Measurements from ENCODE around the gene FBLN1.

FBLN1 gene

DNA sequence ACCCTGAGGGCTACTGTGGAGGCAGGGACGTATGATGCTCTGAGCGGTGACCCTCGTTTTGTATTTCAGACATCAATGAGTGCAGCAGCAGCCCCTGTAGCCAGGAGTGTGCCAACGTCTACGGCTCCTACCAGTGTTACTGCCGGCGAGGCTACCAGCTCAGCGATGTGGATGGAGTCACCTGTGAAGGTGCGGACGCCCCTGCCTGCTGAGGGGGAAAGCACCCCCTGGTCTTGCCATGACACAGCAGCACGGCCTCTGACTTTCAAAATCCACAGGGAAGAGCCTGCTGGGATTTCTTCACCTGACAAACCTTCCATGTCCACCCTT is 44.3 kb downstream of the FBLN1 start:
- Mint-ChIP-seq H3K27ac (no peak overlapping the region), H3K9me3 (no peaks in the 10 kb centered on the region), H3K27me3 (ENCODE audit: low read depth) (no peaks in the 10 kb centered on the region), H3K4me3 (no peak overlapping the region), H3K36me3 (ENCODE audit: low read depth) (peaks cover 74% of the 10 kb centered on the region), H3K4me1 (peaks cover 11% of the 10 kb centered on the region)
- TF ChIP-seq, protein P1, sequence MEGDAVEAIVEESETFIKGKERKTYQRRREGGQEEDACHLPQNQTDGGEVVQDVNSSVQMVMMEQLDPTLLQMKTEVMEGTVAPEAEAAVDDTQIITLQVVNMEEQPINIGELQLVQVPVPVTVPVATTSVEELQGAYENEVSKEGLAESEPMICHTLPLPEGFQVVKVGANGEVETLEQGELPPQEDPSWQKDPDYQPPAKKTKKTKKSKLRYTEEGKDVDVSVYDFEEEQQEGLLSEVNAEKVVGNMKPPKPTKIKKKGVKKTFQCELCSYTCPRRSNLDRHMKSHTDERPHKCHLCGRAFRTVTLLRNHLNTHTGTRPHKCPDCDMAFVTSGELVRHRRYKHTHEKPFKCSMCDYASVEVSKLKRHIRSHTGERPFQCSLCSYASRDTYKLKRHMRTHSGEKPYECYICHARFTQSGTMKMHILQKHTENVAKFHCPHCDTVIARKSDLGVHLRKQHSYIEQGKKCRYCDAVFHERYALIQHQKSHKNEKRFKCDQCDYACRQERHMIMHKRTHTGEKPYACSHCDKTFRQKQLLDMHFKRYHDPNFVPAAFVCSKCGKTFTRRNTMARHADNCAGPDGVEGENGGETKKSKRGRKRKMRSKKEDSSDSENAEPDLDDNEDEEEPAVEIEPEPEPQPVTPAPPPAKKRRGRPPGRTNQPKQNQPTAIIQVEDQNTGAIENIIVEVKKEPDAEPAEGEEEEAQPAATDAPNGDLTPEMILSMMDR (IDR thresholded peaks at IDR 0.05; ENCODE audit: unreplicated experiment in 3 of 3) = no peak

GRCh38 chr22:45547731-45548130 is 45.0 kb downstream of the FBLN1 start:
- Mint-ChIP-seq H3K4me3 (no peak overlapping the region), H3K27me3 (ENCODE audit: low read depth) (no peaks in the 10 kb centered on the region), H3K27ac (no peak overlapping the region), H3K36me3 (ENCODE audit: low read depth) (peaks cover 77% of the 10 kb centered on the region), H3K9me3 (no peaks in the 10 kb centered on the region), H3K4me1 (peaks cover 18% of the 10 kb centered on the region)
- TF ChIP-seq, protein P1 (IDR thresholded peaks at IDR 0.05; ENCODE audit: unreplicated experiment in 3 of 3) = no peak

DNA sequence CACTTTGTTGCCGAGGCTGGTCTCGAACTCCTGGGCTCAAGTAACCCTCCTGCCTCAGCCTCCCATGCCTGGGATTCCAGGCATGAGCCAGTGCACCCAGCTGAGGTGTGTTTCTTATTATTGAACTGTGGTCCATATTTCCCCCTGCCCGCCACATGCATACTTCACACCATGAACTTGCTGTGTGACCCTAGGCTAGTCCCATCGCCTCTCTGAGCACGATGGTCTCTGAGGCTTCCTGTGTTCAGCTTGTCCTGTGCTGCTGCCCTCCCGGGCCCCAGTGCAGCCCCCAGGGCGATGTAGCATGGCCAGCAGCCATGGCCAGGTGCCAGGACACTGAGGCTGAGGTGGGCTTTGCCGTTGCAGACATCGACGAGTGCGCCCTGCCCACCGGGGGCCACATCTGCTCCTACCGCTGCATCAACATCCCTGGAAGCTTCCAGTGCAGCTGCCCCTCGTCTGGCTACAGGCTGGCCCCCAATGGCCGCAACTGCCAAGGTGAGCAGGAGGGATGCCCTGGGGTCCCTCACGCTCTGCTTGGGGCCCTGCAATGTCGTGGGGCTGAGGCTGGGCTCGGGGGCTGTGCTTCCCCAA is 45.7 kb downstream of the FBLN1 start:
- Mint-ChIP-seq H3K4me3 (no peak overlapping the region), H3K27ac (no peak overlapping the region), H3K36me3 (ENCODE audit: low read depth) (peaks cover 76% of the 10 kb centered on the region), H3K4me1 (peaks cover 24% of the 10 kb centered on the region), H3K9me3 (no peaks in the 10 kb centered on the region), H3K27me3 (ENCODE audit: low read depth) (no peaks in the 10 kb centered on the region)
- TF ChIP-seq, protein P1 (IDR thresholded peaks at IDR 0.05; ENCODE audit: unreplicated experiment in 3 of 3) = no peak

DNA sequence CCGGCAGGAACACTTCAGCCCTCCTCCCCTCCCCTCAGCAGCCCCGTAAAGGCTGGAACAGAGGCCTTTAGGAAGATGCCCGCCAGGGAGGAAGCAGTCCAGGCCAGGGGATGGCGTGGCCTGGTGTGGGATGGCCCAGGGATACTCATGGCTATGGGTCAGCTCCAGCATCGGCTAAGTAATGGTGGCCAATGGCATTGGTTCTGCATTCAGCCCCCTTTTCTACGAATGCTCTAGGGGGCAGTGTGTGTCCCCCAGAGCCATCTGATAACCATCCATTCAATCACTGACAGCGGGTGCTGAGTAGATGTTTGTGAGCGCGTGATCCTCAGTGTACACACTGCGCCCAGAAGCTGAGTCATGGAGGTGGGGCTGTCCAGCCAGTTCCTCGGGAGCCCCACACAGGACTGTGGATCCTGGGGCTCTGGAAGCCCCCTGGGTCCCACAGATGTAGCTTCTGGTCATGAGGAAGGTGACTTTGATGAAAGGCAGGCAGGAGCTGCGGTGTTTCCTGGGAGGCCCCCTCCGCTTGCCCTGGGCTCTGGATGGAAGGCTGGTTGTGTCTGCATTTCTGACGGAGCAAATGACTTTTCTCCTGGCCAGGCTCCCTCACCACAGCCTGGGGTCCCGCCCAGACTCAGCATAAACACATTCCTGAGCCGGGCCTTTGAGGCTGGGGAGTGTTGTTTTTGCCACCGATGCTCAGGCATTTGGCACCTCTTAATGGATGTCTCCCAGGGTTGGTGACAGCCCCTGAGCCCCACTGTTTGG is 46.5 kb downstream of the FBLN1 start:
- no peaks in the 10 kb centered on the region for H3K27me3 Mint-ChIP-seq (ENCODE audit: low read depth)
- TF ChIP-seq, protein P1 (IDR thresholded peaks at IDR 0.05; ENCODE audit: unreplicated experiment in 3 of 3) = no peak
- peaks cover 77% of the 10 kb centered on the region for H3K36me3 Mint-ChIP-seq (ENCODE audit: low read depth)
- H3K27ac Mint-ChIP-seq = peak overlapping the region in 1 of 3 experiments; percentile 40
- no peaks in the 10 kb centered on the region for H3K9me3 Mint-ChIP-seq
- H3K4me1 Mint-ChIP-seq = peaks cover 30% of the 10 kb centered on the region
- H3K4me3 Mint-ChIP-seq = no peak overlapping the region

DNA sequence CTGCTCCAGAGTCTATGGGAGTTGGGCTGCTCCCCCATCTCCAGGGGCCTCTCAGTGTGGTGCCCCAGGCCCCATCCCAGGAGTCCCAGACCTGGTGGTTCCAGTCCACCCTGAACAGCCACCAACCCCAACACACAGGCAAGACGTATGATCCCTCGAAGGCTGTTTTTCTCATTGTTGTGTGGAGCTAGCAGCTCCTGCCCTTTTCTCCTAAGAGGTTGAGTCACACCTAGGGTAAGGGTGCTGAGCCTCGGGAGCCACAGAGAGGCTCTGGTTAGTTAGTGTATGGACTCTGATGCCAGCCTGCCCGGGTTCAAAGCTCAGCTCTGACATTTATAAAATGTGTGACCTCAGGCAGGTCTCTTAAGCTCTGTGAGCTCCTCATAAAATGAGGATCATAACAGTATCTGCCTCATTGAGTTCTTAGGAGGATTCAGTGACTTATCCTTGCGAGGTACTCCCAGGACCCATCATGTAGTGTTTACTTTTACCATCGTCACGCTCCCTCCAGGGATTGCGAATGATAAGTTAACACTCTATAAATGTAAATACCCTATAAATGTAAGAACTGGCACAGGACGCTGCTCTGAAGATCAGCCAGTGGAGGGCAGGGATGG is 47.2 kb downstream of the FBLN1 start:
- TF ChIP-seq, protein P1 (IDR thresholded peaks at IDR 0.05; ENCODE audit: unreplicated experiment in 3 of 3) = no peak
- peaks cover 30% of the 10 kb centered on the region for H3K4me1 Mint-ChIP-seq
- H3K27ac Mint-ChIP-seq = peak overlapping the region in 1 of 3 experiments; percentile 40
- H3K4me3 Mint-ChIP-seq = no peak overlapping the region
- H3K36me3 Mint-ChIP-seq (ENCODE audit: low read depth) = peaks cover 73% of the 10 kb centered on the region
- no peaks in the 10 kb centered on the region for H3K27me3 Mint-ChIP-seq (ENCODE audit: low read depth)
- no peaks in the 10 kb centered on the region for H3K9me3 Mint-ChIP-seq

Measured in nephron (organoid).